Gastrocnemius medialis (tissue), 4 donors: ENCODE data around the gene ABCC4. TPM values are rescaled to one million over a fixed set of nuclear protein-coding genes. Genes with fewer than 3 reads are reported as not detected.

Source experiments
- ATAC-seq, 2 donors: fragments of 150-250 bp; one replicate each; pipeline ENCODE4 v1.9.1; 2016
- DNase-seq, 2 donors: peaks; one replicate each; pipeline ENCODE4 v3.0.0-alpha.2; 2019
- H3K27ac ChIP-seq, 4 donors: fragments of 200-600 bp; sonication (generic); 1 replicate in 1 of 4; 2 replicates in 3 of 4; pipeline ENCODE4 v1.5.1; 2016 to 2018; ENCODE audit warnings: mild to moderate bottlenecking in 2 of 4, moderate library complexity in 1 of 4
- H3K27me3 ChIP-seq, 3 donors: fragments of 200-600 bp; sonication (generic) in 2 of 3; 1 replicate in 1 of 3; 2 replicates in 2 of 3; pipeline versions ENCODE4 v1.5.1 to v1.6.0; 2016 to 2019; ENCODE audit warnings: mild to moderate bottlenecking in 1 of 3, moderate library complexity in 1 of 3
- H3K36me3 ChIP-seq, 2 donors: fragments of 200-600 bp; sonication (generic) in 1 of 2; one replicate each; pipeline ENCODE4 v1.5.1; 2017 to 2018
- H3K4me1 ChIP-seq, 2 donors: fragments of 200-600 bp; sonication (generic) in 1 of 2; one replicate each; pipeline ENCODE4 v1.5.1; 2016 to 2017; ENCODE audit warnings: mild to moderate bottlenecking in 2 of 2
- H3K4me3 ChIP-seq, 4 donors: fragments of 200-600 bp; sonication (generic) in 3 of 4; 1 replicate in 1 of 4; 2 replicates in 3 of 4; pipeline ENCODE4 v1.5.1; 2016 to 2019; ENCODE audit warnings: mild to moderate bottlenecking in 2 of 4
- H3K9me3 ChIP-seq, 3 donors: fragments of 200-600 bp; sonication (generic) in 2 of 3; 1 replicate in 1 of 3; 2 replicates in 2 of 3; pipeline ENCODE4 v1.5.1; 2016 to 2019
- POLR2A ChIP-seq, 2 donors: fragments of 450-650 bp; IDR thresholded peaks; one replicate each; pipeline ENCODE4 v1.6.1; 2017; ENCODE audit warnings: antibody characterized with exemption in 2 of 2, mild to moderate bottlenecking in 2 of 2, moderate library complexity in 2 of 2
- in situ Hi-C, 4 donors: fragments of 200-750 bp; cut with MboI; loops; one replicate each; pipeline versions ENCODE4 v1.15.0 to v1.8.0; 2017; ENCODE audit warnings: low sequenced_read_pairs in 4 of 4
- intact Hi-C: fragments of 100-400 bp; cut with DNase I; formaldehyde crosslinking; loops from one replicate; pipeline ENCODE4 v1.15.1; 2023; ENCODE audit warnings: low total_unique reads
- total RNA-seq, 4 donors: library from RNA; depleted of rRNA; stranded (reverse); fragments of >200 nt; gene quantifications; one replicate each; pipeline versions ENCODE4 v1.1.0 to v1.2.3, GENCODE V29; 2016
- TF ChIP-seq, protein P1 (sequence below), 5 experiments: fragments of 450-650 bp in 3 of 5; fragments of 200-600 bp in 2 of 5; sonication (generic) in 2 of 5; IDR thresholded peaks in 4 of 5; conservative IDR thresholded peaks in 1 of 5; 1 replicate in 4 of 5; 2 replicates in 1 of 5; pipeline ENCODE4 v1.5.1; 2016 to 2019; ENCODE audit warnings: antibody characterized with exemption in 5 of 5, mild to moderate bottlenecking in 3 of 5, moderate library complexity in 3 of 5

Gene ABCC4
- total RNA-seq, 4 donors from 2014 or later = 5.4 to 16.2 (median 11.9) TPM

DNA sequence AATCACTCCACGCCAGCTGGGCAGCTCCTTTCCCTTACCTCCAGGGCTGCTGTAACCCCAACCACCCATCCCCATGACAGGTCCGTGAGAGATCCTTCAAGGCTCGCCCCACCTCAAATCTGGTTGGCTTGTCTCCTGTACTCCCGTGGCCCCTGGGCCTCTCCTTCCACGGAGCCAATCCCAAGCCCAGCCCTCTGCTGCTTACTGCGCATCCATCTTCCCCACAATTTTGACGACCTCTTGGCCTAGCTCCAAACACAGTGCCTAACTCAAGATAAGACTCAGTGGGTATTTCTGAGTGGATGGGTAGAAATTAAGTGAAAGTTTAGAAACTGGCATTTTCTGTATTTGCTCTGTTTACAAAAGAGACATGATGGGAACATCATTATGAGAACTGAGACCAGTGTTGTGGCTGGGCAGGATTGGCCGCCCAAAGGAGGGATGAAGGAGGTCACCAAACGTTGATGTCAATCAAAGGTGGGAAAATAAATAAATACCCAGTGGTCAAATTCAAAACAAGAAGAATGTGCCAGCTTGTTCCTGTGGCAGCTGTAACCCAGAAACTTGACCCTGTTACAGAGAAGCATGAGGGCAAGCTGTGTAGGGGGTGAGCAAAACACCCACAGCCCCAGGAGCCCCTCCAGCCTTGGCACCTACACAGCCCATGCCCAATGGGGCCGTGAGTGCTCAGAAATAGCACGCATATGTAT is 162.2 kb downstream of the ABCC4 start:
- Histone ChIP-seq H3K4me3 (no peak overlapping the region), H3K4me1 (no peaks in the 10 kb centered on the region), H3K27ac (no peak overlapping the region), H3K36me3 (no peaks in the 10 kb centered on the region), H3K27me3 (no peaks in the 10 kb centered on the region), H3K9me3 (no peaks in the 10 kb centered on the region)
- no peak for ATAC-seq
- TF ChIP-seq, protein P1, sequence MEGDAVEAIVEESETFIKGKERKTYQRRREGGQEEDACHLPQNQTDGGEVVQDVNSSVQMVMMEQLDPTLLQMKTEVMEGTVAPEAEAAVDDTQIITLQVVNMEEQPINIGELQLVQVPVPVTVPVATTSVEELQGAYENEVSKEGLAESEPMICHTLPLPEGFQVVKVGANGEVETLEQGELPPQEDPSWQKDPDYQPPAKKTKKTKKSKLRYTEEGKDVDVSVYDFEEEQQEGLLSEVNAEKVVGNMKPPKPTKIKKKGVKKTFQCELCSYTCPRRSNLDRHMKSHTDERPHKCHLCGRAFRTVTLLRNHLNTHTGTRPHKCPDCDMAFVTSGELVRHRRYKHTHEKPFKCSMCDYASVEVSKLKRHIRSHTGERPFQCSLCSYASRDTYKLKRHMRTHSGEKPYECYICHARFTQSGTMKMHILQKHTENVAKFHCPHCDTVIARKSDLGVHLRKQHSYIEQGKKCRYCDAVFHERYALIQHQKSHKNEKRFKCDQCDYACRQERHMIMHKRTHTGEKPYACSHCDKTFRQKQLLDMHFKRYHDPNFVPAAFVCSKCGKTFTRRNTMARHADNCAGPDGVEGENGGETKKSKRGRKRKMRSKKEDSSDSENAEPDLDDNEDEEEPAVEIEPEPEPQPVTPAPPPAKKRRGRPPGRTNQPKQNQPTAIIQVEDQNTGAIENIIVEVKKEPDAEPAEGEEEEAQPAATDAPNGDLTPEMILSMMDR (IDR thresholded peaks at IDR 0.05 in 4 of 5, conservative IDR thresholded peaks at IDR 0.05 in 1 of 5) = no peak
- no peak for TF ChIP-seq POLR2A (IDR thresholded peaks at IDR 0.05)
- in situ Hi-C loops (loop anchor here in 1 of 4 donors (25.0 kb wide), 1 partner anchor 477 kb away; no protein-coding TSS in a partner anchor), intact Hi-C loops (no loop called here)
- no peak for DNase-seq

- TF ChIP-seq POLR2A (IDR thresholded peaks at IDR 0.05) = no peak
- TF ChIP-seq, protein P1 (IDR thresholded peaks at IDR 0.05 in 4 of 5, conservative IDR thresholded peaks at IDR 0.05 in 1 of 5) = no peak
- no peak overlapping the region for H3K4me3 ChIP-seq
- H3K4me1 ChIP-seq = no peaks in the 10 kb centered on the region
- ATAC-seq (no peak), DNase-seq (no peak)
- H3K27me3 ChIP-seq = no peaks in the 10 kb centered on the region
- in situ Hi-C loops (loop anchor here in 1 of 4 donors (25.0 kb wide), 1 partner anchor 475 kb away; no protein-coding TSS in a partner anchor), intact Hi-C loops (no loop called here)
- H3K9me3 ChIP-seq = no peaks in the 10 kb centered on the region
- H3K36me3 ChIP-seq = no peaks in the 10 kb centered on the region
- H3K27ac ChIP-seq = no peak overlapping the region
Measured at GRCh38 chr13:95137096-95137495, 164.2 kb downstream of the ABCC4 start.

GRCh38 chr13:95136638-95137037 is 164.6 kb downstream of the ABCC4 start:
- Histone ChIP-seq H3K9me3 (no peaks in the 10 kb centered on the region), H3K36me3 (no peaks in the 10 kb centered on the region), H3K27me3 (no peaks in the 10 kb centered on the region), H3K4me1 (no peaks in the 10 kb centered on the region), H3K4me3 (no peak overlapping the region), H3K27ac (no peak overlapping the region)
- ATAC-seq (no peak), DNase-seq (no peak)
- intact Hi-C loops = no loop called here
- TF ChIP-seq, protein P1 (IDR thresholded peaks at IDR 0.05 in 4 of 5, conservative IDR thresholded peaks at IDR 0.05 in 1 of 5) = no peak
- TF ChIP-seq POLR2A (IDR thresholded peaks at IDR 0.05) = no peak
- in situ Hi-C loops = loop anchor here in 1 of 4 donors (25.0 kb wide), 1 partner anchor 474 kb away; no protein-coding TSS in a partner anchor

DNA sequence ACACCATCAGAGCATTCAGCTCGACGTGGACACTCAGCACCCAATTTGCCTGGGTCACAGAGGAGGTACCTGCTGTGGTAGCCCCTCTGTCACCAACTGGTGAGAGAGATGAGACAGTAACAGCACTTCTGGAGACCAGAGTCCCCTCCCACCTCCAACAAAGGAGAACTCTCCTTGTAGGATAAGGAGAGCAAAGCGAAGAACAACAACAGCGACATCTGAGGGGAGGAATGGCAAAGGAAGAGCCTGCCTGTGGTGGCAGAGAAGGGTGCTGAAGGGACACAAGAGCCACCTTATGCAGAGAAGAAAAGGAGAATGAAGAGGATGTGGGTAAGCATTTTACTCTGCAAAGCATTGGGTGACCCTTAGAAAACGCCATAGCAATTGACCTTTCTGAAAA is 167.8 kb downstream of the ABCC4 start:
- Histone ChIP-seq H3K27ac (no peak overlapping the region), H3K4me1 (no peaks in the 10 kb centered on the region), H3K4me3 (no peak overlapping the region), H3K9me3 (no peaks in the 10 kb centered on the region), H3K36me3 (no peaks in the 10 kb centered on the region), H3K27me3 (no peaks in the 10 kb centered on the region)
- ATAC-seq (no peak), DNase-seq (no peak)
- in situ Hi-C loops (loop anchor here in 1 of 4 donors (25.0 kb wide), 1 partner anchor 471 kb away; no protein-coding TSS in a partner anchor), intact Hi-C loops (no loop called here)
- TF ChIP-seq, protein P1 (IDR thresholded peaks at IDR 0.05 in 4 of 5, conservative IDR thresholded peaks at IDR 0.05 in 1 of 5) = no peak
- no peak for TF ChIP-seq POLR2A (IDR thresholded peaks at IDR 0.05)
